Measurements from ENCODE around the gene ST6GALNAC2.
A peak's percentile ranks its signal among the peaks of the same experiment; 100 is the strongest.
"Not testable (repeated sequence)": the region's sequence is repeated elsewhere in the genome, so short reads cannot be mapped to it uniquely, and the experiment has no call there.

The ST6GALNAC2 gene

DNA sequence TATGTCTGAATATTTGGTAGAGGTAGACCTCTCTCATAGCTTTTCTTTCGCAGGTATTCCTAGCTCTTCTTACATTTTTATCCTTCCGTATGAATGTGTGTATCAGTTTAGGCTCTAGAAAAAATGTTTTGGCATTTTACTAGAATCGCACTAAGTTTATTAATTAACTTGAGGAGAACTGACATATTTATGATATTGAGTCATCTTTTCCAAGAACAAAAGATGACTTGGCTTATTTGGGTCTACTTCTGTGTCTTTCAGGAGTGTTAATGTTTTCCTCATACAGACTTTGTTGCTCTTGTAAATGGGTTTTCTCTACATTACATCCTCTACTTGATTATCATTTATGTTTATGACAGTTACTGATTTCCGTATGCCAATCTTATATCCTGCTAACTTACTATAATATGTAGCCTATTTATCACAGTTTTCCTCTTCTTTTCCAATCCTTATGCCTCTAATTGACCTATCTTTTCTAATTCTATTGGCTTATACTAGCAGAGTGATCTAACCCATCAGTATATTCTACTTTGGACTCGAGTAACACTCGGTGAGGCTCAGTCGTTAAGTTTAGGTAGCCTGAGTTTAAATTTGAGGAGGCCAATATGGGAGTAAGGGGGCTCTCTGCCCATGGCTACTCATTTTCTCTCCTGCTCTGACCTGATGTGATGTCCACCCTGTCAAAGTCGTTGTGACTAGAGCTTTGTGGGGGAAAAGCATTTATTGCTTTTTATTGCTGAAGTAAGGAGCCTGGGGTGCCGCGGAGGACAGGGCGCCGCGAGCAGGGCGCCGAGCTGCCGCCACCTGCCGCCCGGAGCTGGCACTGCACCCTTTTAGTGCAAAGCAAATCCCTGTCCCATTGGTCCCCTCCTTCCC, 37.8 kb upstream of the ST6GALNAC2 start:
- no peak for TF ChIP-seq TAF1 (IDR thresholded peaks at IDR 0.05; ENCODE audit: low read depth, low read length)
- TF ChIP-seq SPI1 (IDR thresholded peaks at IDR 0.05; ENCODE audit: low read depth, low read length) = no peak
- no peak for TF ChIP-seq POLR2AphosphoS5 (IDR thresholded peaks at IDR 0.05; ENCODE audit: low read depth, low read length)
- no peak for TF ChIP-seq POLR2A (IDR thresholded peaks at IDR 0.05; ENCODE audit: low read depth, low read length)
- TF ChIP-seq PAX5 (IDR thresholded peaks at IDR 0.05; ENCODE audit: insufficient read depth, low read length, severe bottlenecking) = no peak
- no peak for TF ChIP-seq POU2F2 (IDR thresholded peaks at IDR 0.05; ENCODE audit: low read depth, low read length)
- peak; percentile 69 for DNase-seq (ENCODE audit: insufficient read length, low spot score)
- FAIRE-seq = peak; percentile 80

DNA sequence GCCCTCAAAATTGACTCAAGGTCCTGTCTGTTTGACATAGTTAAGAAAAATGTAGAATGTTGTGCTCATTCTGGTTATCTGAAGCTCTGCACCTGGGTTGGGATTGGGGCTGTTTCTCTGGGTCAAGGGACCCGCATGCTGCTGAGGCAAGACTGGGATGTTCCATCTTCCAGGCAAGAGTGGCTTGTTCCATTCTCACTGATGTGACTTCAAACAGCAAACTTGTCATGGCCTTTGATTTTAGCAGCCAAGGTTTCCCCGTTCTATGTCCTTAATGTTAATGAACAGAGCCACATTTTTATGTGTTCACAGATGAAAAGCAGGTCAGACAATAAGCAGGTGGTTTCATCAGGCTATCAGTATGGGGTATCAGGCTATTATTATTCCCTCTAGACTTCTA, 32.2 kb upstream of the ST6GALNAC2 start:
- DNase-seq (ENCODE audit: insufficient read length, low spot score) = no peak
- FAIRE-seq = no peak
- TF ChIP-seq POLR2AphosphoS5 (IDR thresholded peaks at IDR 0.05; ENCODE audit: low read depth, low read length) = no peak
- no peak for TF ChIP-seq PAX5 (IDR thresholded peaks at IDR 0.05; ENCODE audit: insufficient read depth, low read length, severe bottlenecking)
- no peak for TF ChIP-seq SPI1 (IDR thresholded peaks at IDR 0.05; ENCODE audit: low read depth, low read length)
- no peak for TF ChIP-seq POLR2A (IDR thresholded peaks at IDR 0.05; ENCODE audit: low read depth, low read length)
- TF ChIP-seq TAF1 (IDR thresholded peaks at IDR 0.05; ENCODE audit: low read depth, low read length) = no peak
- no peak for TF ChIP-seq POU2F2 (IDR thresholded peaks at IDR 0.05; ENCODE audit: low read depth, low read length)

DNA sequence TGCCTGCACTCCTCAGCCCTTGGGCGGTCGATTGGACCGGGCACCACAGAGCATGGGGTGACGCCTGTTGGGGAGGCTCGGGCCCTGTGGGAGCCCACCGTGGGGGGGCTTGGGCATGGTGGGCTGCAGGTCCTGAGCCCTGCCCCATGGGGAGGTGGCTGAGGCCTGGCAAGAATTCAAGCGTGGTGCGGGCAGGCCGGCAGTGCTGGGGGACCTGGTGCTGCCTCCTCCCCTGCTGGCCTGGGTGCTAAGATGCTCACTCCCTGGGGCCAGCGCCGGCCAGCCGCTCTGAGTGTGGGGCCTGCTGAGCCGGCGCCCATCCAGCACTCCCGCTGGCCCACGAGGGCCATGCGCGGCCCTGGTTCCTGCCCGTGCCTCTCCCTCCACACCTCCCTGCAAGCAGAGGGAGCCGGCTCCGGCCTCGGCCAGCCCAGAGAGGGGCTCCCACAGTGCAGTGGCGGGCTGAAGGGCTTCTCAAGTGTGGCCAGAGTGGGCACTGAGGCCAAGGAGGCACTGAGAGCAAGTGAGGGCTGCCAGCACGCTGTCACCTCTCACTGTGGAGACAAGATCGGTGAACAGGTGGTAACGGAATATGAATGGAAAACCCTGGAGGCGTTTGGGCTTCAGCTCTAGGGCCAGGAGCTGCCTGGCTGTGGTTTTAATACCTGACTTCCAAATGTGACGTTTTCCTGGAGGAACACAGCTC, 29.4 kb upstream of the ST6GALNAC2 start:
- no peak for DNase-seq (ENCODE audit: insufficient read length, low spot score)
- FAIRE-seq = no peak
- TF ChIP-seq SPI1 (IDR thresholded peaks at IDR 0.05; ENCODE audit: low read depth, low read length) (no peak), TAF1 (IDR thresholded peaks at IDR 0.05; ENCODE audit: low read depth, low read length) (no peak), POU2F2 (IDR thresholded peaks at IDR 0.05; ENCODE audit: low read depth, low read length) (no peak), POLR2AphosphoS5 (IDR thresholded peaks at IDR 0.05; ENCODE audit: low read depth, low read length) (no peak), PAX5 (IDR thresholded peaks at IDR 0.05; ENCODE audit: insufficient read depth, low read length, severe bottlenecking) (no peak), POLR2A (IDR thresholded peaks at IDR 0.05; ENCODE audit: low read depth, low read length) (no peak)

DNA sequence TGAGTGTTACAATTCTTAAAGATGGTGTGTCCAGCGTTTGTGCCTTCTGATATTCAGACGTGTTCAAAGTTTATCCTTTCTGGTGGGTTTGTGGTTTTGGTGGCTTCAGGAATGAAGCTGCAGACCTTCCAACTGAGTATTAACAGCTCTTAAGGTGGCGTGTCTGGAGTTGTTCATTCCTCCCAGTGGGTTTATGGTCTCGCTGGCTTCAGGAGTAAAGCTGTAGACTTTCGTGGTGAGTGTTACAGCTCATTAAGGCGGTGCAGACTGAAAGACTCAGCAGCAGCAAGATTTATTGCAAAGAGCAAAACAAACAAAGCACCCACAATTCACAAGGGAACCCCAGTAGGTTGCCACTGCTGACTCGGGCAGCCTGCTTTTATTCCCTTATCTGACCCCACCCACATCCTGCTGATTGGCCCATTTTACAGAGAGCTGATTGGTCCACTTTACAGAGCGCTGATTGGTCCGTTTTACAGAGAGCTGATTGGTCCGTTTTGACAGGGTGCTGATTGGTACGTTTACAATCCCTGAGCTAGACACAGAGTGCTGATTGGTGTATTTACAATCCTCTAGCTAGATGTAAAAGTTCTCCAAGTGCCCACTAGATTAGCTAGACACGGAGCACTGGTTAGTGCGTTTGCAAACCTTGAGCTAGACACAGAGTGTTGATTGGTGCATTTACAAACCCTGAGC, 28.6 kb upstream of the ST6GALNAC2 start:
- not testable (repeated sequence) for DNase-seq (ENCODE audit: insufficient read length, low spot score); FAIRE-seq

DNA sequence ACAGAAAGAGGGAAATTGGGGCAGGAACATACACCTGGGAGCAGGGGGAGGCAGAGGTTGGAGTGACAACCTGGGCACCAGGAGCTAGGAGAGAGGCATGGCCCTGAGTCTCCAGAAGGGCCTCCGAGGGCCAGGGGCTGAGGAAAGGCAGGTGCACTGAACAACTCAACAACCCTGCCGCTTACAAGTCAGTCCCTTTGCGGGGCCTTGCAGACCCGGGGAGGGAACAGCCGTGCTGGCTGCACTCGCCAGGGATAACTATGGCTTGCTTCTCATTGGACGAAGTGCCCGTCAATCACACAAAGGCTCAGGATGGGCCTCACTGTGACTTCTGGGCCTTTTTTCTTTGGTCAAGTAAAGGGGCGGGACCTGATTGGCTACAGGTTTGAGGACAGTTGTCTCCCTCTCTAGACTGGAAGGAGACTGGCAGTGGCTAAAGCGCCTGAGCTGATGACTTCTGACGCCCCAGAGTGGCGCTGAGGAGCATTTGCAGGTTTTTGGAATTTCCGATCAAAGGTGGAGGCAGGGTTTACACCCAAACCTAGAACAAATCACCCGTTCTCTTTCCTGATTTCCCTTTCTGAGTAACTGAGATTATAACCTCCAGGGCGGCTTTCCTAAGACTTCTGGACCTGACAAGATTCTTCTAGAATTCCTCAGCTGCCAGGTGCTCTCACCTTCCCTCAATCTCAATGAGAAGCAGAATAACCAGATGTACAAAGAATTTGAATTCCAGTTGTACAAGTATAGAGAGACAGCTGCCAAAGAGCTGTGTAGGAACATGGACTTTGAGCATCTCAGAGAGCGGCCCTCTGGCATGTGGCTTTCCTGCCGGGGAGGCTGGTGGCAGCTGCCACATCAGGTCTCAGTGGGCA, 27.6 kb upstream of the ST6GALNAC2 start:
- FAIRE-seq = no peak
- DNase-seq (ENCODE audit: insufficient read length, low spot score) = no peak

DNA sequence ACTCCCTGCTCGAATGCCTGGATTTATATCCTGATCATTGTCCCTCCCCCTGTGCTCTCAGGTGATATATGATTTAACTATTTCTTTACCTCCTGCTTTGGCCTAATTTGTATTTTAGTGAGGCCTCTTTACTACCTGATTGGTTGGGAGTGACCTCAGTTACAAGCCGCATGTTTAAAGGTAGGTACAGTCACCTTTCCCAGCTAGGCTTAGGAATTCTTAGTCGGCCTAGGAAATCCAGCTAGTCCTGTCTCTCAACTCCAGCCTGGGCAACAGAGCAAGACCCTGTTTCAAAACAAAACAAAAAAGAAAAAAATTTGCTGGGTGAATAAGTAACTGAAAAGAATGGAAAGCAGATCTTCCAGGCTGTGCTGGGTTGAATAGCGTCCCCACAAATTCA, 26.8 kb upstream of the ST6GALNAC2 start:
- FAIRE-seq (no peak), DNase-seq (ENCODE audit: insufficient read length, low spot score) (no peak)
- TF ChIP-seq PAX5 (IDR thresholded peaks at IDR 0.05; ENCODE audit: insufficient read depth, low read length, severe bottlenecking) (no peak), POLR2A (IDR thresholded peaks at IDR 0.05; ENCODE audit: low read depth, low read length) (no peak), SPI1 (IDR thresholded peaks at IDR 0.05; ENCODE audit: low read depth, low read length) (no peak), POLR2AphosphoS5 (IDR thresholded peaks at IDR 0.05; ENCODE audit: low read depth, low read length) (no peak), POU2F2 (IDR thresholded peaks at IDR 0.05; ENCODE audit: low read depth, low read length) (no peak), TAF1 (IDR thresholded peaks at IDR 0.05; ENCODE audit: low read depth, low read length) (no peak)

More for the DNA sequence above, 27.6 kb upstream of the ST6GALNAC2 start:
- TF ChIP-seq POLR2AphosphoS5 (IDR thresholded peaks at IDR 0.05; ENCODE audit: low read depth, low read length) (no peak), TAF1 (IDR thresholded peaks at IDR 0.05; ENCODE audit: low read depth, low read length) (no peak), POU2F2 (IDR thresholded peaks at IDR 0.05; ENCODE audit: low read depth, low read length) (no peak), POLR2A (IDR thresholded peaks at IDR 0.05; ENCODE audit: low read depth, low read length) (no peak), SPI1 (IDR thresholded peaks at IDR 0.05; ENCODE audit: low read depth, low read length) (no peak)

DNA sequence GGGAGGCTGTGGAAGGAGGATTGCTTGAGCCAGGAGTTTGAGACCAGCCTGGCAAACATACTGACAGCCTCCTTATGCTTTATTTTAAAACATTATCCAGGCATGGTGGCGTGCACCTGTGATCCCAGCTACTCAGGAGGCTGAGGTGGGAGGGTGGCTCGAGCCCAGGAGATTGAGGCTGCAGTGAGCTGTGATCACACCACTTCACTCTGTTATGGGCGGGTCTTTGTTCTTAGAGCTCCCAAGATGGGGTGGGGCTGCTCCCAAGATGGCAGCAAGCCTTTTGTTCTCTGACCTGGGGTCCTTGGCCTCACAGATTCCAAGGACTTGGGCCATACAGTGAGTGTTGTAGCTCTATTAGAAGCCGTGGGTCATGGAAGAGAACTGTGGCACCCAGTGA, 26.1 kb upstream of the ST6GALNAC2 start:
- TF ChIP-seq TAF1 (IDR thresholded peaks at IDR 0.05; ENCODE audit: low read depth, low read length) = no peak
- no peak for TF ChIP-seq PAX5 (IDR thresholded peaks at IDR 0.05; ENCODE audit: insufficient read depth, low read length, severe bottlenecking)
- TF ChIP-seq POLR2A (IDR thresholded peaks at IDR 0.05; ENCODE audit: low read depth, low read length) = no peak
- TF ChIP-seq POU2F2 (IDR thresholded peaks at IDR 0.05; ENCODE audit: low read depth, low read length) = no peak
- TF ChIP-seq SPI1 (IDR thresholded peaks at IDR 0.05; ENCODE audit: low read depth, low read length) = no peak
- no peak for TF ChIP-seq POLR2AphosphoS5 (IDR thresholded peaks at IDR 0.05; ENCODE audit: low read depth, low read length)
- no peak for FAIRE-seq
- no peak for DNase-seq (ENCODE audit: insufficient read length, low spot score)

DNA sequence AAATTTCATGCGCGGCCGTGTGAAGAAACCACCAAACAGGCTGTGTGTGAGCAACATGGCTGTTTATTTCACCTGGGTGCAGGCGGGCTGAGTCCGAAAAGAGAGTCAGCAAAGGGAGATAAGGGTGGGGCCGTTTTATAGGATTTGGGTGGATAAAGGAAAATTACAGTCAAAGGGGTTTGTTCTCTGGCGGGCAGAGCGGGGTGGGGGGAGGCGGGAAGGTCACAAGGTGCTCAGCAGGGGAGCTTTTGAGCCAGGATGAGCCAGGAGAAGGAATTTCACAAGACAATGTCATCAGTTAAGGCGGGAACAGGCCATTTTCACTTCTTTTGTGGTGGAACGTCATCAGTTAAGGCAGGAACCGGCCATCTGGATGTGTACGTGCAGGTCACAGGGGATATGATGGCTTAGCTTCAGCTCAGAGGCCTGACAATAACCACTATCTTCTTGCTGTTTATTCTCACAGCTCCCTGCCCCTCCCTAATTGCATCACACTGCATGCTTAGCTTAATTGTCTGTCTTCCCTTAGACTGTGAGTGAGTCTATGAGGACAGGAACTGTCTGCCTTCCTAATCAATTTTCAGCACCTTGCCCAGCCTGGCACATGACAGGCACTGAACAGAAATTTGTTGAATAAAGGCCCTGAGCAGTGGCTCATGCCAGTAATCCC, 25.6 kb upstream of the ST6GALNAC2 start:
- not testable (repeated sequence) for DNase-seq (ENCODE audit: insufficient read length, low spot score); FAIRE-seq

DNA sequence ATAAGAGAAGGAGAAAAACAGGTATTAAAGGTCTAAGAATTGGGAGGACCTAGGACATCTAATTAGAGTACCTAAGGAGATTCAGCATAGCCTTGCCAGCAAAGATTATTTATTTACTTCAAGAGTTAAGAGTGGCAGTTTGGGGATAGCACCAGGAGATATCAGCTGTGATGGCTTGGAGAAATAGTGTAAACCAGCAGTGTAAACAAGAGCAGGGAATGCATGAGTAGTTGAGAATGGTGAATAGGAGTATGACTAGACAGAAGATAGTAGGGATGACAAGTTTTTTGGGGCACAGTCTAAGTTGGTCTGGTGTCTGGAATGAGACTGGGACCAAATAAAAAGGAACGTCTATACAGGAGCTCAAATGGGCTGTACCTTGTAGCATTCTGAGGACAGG, 21.0 kb upstream of the ST6GALNAC2 start:
- not testable (repeated sequence) for DNase-seq (ENCODE audit: insufficient read length, low spot score)

More for the DNA sequence above, 21.0 kb upstream of the ST6GALNAC2 start:
- FAIRE-seq = not testable (repeated sequence)
